HG02763 (cell line): ENCODE measurements around the gene INTS4.
A peak's percentile ranks its signal among the peaks of the same experiment; 100 is the strongest.
"Not testable (repeated sequence)": the region's sequence is repeated elsewhere in the genome, so short reads cannot be mapped to it uniquely, and the experiment has no call there.

Experiments used
- ATAC-seq: cut with Tn5 transposase; IDR thresholded peaks from one replicate; pipeline ENCODE4 v1.9.1; 2021; ENCODE audit warnings: mild to moderate bottlenecking, moderate library complexity; ENCODE audit not compliant: unreplicated experiment

The INTS4 gene

GRCh38 chr11:77994434-77995362 is at the start of gene INTS4:
TSS of gene INTS4 (minus strand) at chr11:77994668. CDS start at chr11:77994643, 25 bp downstream.
- peak; percentile 99 for ATAC-seq

GRCh38 chr11:78041843-78042440 is 47.5 kb upstream of the INTS4 start:
- no peak for ATAC-seq

- ATAC-seq = not testable (repeated sequence)
Measured at GRCh38 chr11:78041380-78041719, 46.9 kb upstream of the INTS4 start.

- no peak for ATAC-seq
Measured at GRCh38 chr11:78040691-78041379, 46.4 kb upstream of the INTS4 start.

GRCh38 chr11:78039919-78040671 is 45.6 kb upstream of the INTS4 start:
- ATAC-seq = peak; percentile 76

GRCh38 chr11:78039391-78039918 is 45.0 kb upstream of the INTS4 start:
- ATAC-seq = no peak

GRCh38 chr11:78038697-78039313 is 44.3 kb upstream of the INTS4 start:
- no peak for ATAC-seq

GRCh38 chr11:78037825-78038620 is 43.6 kb upstream of the INTS4 start:
- no peak for ATAC-seq

GRCh38 chr11:78037056-78037455 is 42.6 kb upstream of the INTS4 start:
- no peak for ATAC-seq

GRCh38 chr11:78036313-78036712 is 41.8 kb upstream of the INTS4 start:
- ATAC-seq = no peak

- no peak for ATAC-seq
Measured at GRCh38 chr11:78034623-78035022, 40.2 kb upstream of the INTS4 start.

- no peak for ATAC-seq
Measured at GRCh38 chr11:78033040-78033439, 38.6 kb upstream of the INTS4 start.

- ATAC-seq = no peak
Measured at GRCh38 chr11:78032090-78032489, 37.6 kb upstream of the INTS4 start.

- peak; percentile 67 for ATAC-seq
Measured at GRCh38 chr11:78031629-78032028, 37.2 kb upstream of the INTS4 start.

- no peak for ATAC-seq
Measured at GRCh38 chr11:78030429-78031325, 36.2 kb upstream of the INTS4 start.

- ATAC-seq = not testable (repeated sequence)
Measured at GRCh38 chr11:78028423-78028822, 34.0 kb upstream of the INTS4 start.

GRCh38 chr11:78027759-78028158 is 33.3 kb upstream of the INTS4 start:
- no peak for ATAC-seq

- ATAC-seq = no peak
Measured at GRCh38 chr11:78025378-78025777, 30.9 kb upstream of the INTS4 start.
